Natural killer cell (primary cell): ENCODE data around the gene UBAC2. TPM values are rescaled to one million over a fixed set of nuclear protein-coding genes. Genes with fewer than 3 reads are reported as not detected.

ENCODE experiments used
- ATAC-seq, 3 donors: fragments of 150-1000 bp in 2 of 3; fragments of 200-7000 bp in 1 of 3; cut with Tn5 transposase; 1 replicate in 1 of 3; 2 replicates in 2 of 3; pipeline ENCODE4 v1.10.0; 2021; ENCODE audit warnings: mild to moderate bottlenecking in 2 of 3, moderate library complexity in 2 of 3
- DNase-seq, 2 donors: peaks; one replicate each; pipeline versions ENCODE4 v3.0.0 to v3.0.0-alpha.2; 2013 to 2021; ENCODE audit warnings: mixed read lengths in 1 of 2
- H3K27ac ChIP-seq: one replicate; pipeline ENCODE4 v1.5.1; 2013; ENCODE audit warnings: mild to moderate bottlenecking, low read length
- H3K27me3 ChIP-seq: one replicate; pipeline ENCODE4 v1.6.1; 2013; ENCODE audit warnings: low read length; ENCODE audit not compliant: control insufficient read depth, insufficient read depth
- H3K36me3 ChIP-seq: one replicate; pipeline ENCODE4 v1.6.1; 2013; ENCODE audit warnings: low read length; ENCODE audit not compliant: control insufficient read depth, insufficient read depth
- H3K4me1 ChIP-seq: one replicate; pipeline ENCODE4 v1.6.1; 2013; ENCODE audit warnings: low read length; ENCODE audit not compliant: control insufficient read depth, insufficient read depth
- H3K4me3 ChIP-seq: one replicate; pipeline ENCODE4 v1.5.1; 2013; ENCODE audit warnings: low read length
- H3K9me3 ChIP-seq: one replicate; pipeline ENCODE4 v1.6.1; 2013; ENCODE audit warnings: low read length; ENCODE audit not compliant: control insufficient read depth, insufficient read depth
- H3K27ac Mint-ChIP-seq, 2 donors: one replicate each; pipeline ENCODE4 v1.8.0; 2022; ENCODE audit warnings: mild to moderate bottlenecking in 2 of 2, mixed read lengths in 2 of 2, moderate library complexity in 1 of 2
- H3K27me3 Mint-ChIP-seq, 2 donors: one replicate each; pipeline ENCODE4 v1.8.0; 2022; ENCODE audit warnings: low read depth in 2 of 2, mixed read lengths in 2 of 2
- H3K36me3 Mint-ChIP-seq: one replicate; pipeline ENCODE4 v1.8.0; 2022; ENCODE audit warnings: mixed read lengths
- H3K4me1 Mint-ChIP-seq, 2 donors: one replicate each; pipeline ENCODE4 v1.8.0; 2022; ENCODE audit warnings: mixed read lengths in 2 of 2
- H3K4me3 Mint-ChIP-seq: one replicate; pipeline ENCODE4 v1.8.0; 2022; ENCODE audit warnings: mild to moderate bottlenecking, moderate library complexity, mixed read lengths
- H3K9me3 Mint-ChIP-seq, 2 donors: one replicate each; pipeline ENCODE4 v1.8.0; 2022; ENCODE audit warnings: mixed read lengths in 2 of 2
- WGBS: methylation state at CpG from one replicate; pipeline ENCODE4 v1.1.7; 2013; ENCODE audit warnings: missing lambda C conversion rate; ENCODE audit not compliant: insufficient coverage; 5-methylcytosine and 5-hydroxymethylcytosine counted together
- intact Hi-C: fragments of 100-400 bp; cut with micrococcal nuclease; formaldehyde crosslinking; loops from one replicate; pipeline ENCODE4 v1.14.2; 2022
- total RNA-seq, 4 donors: library from RNA; stranded (reverse); fragments of 120-200 nt in 1 of 4; gene quantifications; one replicate each; pipeline versions ENCODE4 v1.2.3 to v1.2.4, GENCODE V29; 2013 to 2022
- TF ChIP-seq, protein P1 (sequence below): fragments of 200-600 bp; IDR thresholded peaks from one replicate; pipeline ENCODE4 v1.8.0; 2022; ENCODE audit warnings: antibody characterized with exemption

UBAC2 gene
- total RNA-seq, 3 donors from 2014 or later (not counting 1 experiment from before 2014, with no cell fraction given) = 50.6 to 59.1 (median 56.4) TPM

DNA sequence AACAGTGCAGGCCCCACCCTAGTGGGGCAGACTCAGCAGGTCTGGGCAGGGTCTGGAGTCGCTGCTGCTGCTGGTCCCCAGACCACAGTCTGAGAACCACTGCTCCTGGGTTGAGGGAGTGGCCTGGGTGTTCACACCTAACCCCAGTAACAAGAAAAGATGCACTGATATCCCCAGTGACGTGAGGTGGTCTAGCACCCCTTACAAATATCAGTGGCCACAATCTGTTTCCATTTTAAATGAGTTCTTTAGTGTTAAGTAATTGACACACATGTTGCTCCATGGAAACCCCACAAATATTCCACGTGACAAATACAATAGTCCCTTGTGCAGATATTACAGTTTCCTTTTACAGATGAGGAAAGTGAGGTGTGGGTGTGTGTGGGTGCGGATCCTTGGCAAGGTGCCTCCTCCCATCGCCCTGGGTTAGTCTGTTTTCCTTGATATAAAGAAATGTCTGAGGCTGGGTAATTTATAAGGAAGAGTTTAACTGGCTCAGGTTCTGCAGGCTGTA is 202.9 kb downstream of the UBAC2 start:
- peak; percentile 57 to 68 for DNase-seq
- intact Hi-C loops = loop anchor here (1.0 to 2.0 kb wide), 3 partner anchors 21 to 47 kb away; no protein-coding TSS in a partner anchor
- H3K4me3 ChIP-seq = no peak overlapping the region
- peak; percentile 87 to 94 (median 92) for ATAC-seq
- no peaks in the 10 kb centered on the region for H3K9me3 ChIP-seq
- peak overlapping the region; percentile 72 for H3K4me3 Mint-ChIP-seq
- no peaks in the 10 kb centered on the region for H3K36me3 Mint-ChIP-seq
- no peak overlapping the region for H3K27ac ChIP-seq
- H3K27ac Mint-ChIP-seq = peak overlapping the region; percentile 91 to 94
- H3K36me3 ChIP-seq = no peaks in the 10 kb centered on the region
- H3K27me3 ChIP-seq = no peaks in the 10 kb centered on the region
- no peaks in the 10 kb centered on the region for H3K9me3 Mint-ChIP-seq
- peaks cover 41 to 44% of the 10 kb centered on the region in 2 donors for H3K27me3 Mint-ChIP-seq
- peaks cover 20% of the 10 kb centered on the region for H3K4me1 ChIP-seq
- H3K4me1 Mint-ChIP-seq = peaks cover 13 to 26% of the 10 kb centered on the region in 2 donors
- WGBS = 40% methylated on average over 4 of the region's 5 CpGs
- TF ChIP-seq, protein P1, sequence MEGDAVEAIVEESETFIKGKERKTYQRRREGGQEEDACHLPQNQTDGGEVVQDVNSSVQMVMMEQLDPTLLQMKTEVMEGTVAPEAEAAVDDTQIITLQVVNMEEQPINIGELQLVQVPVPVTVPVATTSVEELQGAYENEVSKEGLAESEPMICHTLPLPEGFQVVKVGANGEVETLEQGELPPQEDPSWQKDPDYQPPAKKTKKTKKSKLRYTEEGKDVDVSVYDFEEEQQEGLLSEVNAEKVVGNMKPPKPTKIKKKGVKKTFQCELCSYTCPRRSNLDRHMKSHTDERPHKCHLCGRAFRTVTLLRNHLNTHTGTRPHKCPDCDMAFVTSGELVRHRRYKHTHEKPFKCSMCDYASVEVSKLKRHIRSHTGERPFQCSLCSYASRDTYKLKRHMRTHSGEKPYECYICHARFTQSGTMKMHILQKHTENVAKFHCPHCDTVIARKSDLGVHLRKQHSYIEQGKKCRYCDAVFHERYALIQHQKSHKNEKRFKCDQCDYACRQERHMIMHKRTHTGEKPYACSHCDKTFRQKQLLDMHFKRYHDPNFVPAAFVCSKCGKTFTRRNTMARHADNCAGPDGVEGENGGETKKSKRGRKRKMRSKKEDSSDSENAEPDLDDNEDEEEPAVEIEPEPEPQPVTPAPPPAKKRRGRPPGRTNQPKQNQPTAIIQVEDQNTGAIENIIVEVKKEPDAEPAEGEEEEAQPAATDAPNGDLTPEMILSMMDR = no peak

DNA sequence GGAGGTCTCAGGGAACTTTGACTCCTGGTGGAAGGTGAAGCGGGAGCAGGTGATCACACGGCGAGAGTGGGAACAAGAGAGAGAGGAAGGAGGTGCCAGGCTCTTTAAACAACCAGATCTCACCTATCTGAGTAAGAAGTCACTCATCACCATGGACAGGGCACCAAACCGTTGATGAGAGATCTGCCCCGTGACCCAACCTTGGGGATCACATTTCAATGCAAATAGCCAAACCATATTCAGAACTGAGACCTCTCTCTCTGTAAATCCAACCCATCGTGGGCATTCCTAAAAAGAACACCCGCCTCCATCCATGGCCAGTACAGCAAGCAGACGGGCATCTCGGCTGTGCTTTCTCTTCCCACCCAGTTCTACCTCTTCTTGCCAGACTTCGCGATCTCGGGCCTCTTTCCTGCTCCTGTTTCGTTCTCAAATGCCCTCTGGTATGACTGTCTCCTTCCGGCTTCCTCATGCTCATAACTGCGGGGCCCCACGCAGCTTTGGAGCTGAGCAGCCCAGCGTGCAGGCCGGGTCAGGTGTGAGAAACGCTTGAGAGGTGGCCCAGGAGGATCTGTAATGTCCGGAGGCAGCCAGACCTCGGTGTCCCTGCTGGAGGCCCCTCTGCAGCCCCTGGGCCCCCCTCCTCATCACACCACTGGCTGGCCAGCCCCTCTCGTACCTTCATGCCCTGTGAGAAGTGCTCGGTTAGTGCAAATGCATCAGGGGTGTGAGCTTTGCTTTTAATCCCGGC is 203.5 kb downstream of the UBAC2 start:
- H3K4me3 ChIP-seq = no peak overlapping the region
- H3K9me3 ChIP-seq = no peaks in the 10 kb centered on the region
- intact Hi-C loops = no loop called here
- 93% methylated on average over 22 of the region's 24 CpGs for WGBS
- H3K4me1 ChIP-seq = peaks cover 20% of the 10 kb centered on the region
- TF ChIP-seq, protein P1 = no peak
- Mint-ChIP-seq H3K4me3 (peak overlapping the region; percentile 72), H3K27ac (peak overlapping the region; percentile 91 to 94), H3K4me1 (peaks cover 13 to 26% of the 10 kb centered on the region in 2 donors), H3K27me3 (peaks cover 40 to 41% of the 10 kb centered on the region in 2 donors), H3K36me3 (no peaks in the 10 kb centered on the region), H3K9me3 (no peaks in the 10 kb centered on the region)
- H3K36me3 ChIP-seq = no peaks in the 10 kb centered on the region
- no peaks in the 10 kb centered on the region for H3K27me3 ChIP-seq
- H3K27ac ChIP-seq = no peak overlapping the region
- peak in 1 of 3 donors; percentile 9 for ATAC-seq
- DNase-seq = no peak

DNA sequence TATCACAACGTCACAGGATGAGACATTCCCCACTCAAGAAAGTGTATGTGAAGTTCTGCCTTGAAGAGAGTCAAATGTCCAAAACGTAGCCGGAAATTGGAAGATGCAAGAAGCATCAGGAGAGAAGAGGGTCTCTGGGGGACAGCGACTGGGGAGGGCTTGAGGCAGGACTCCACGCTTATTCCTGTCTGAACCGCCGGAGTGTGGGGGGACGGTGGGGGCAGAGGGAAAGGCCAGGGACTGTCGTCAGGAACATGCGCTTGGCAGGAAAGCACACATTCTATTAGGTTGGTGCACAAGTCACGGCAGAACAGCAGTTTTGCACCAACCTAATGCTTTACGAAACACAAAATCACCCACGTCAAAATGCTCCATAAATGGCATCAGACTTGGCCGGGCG is 205.3 kb downstream of the UBAC2 start:
- intact Hi-C loops = no loop called here
- Histone ChIP-seq H3K27ac (no peak overlapping the region), H3K4me1 (peaks cover 20% of the 10 kb centered on the region), H3K36me3 (no peaks in the 10 kb centered on the region), H3K27me3 (no peaks in the 10 kb centered on the region), H3K4me3 (no peak overlapping the region), H3K9me3 (no peaks in the 10 kb centered on the region)
- H3K27me3 Mint-ChIP-seq = peaks cover 24 to 28% of the 10 kb centered on the region in 2 donors
- H3K9me3 Mint-ChIP-seq = no peaks in the 10 kb centered on the region
- no peak for ATAC-seq
- H3K4me1 Mint-ChIP-seq = peaks cover 13 to 26% of the 10 kb centered on the region in 2 donors
- WGBS = 93% methylated on average over 15 of the region's 15 CpGs
- no peak overlapping the region for H3K27ac Mint-ChIP-seq
- TF ChIP-seq, protein P1 = no peak
- H3K36me3 Mint-ChIP-seq = no peaks in the 10 kb centered on the region
- DNase-seq = no peak
- H3K4me3 Mint-ChIP-seq = no peak overlapping the region
